Measurements from ENCODE around the gene LMAN1.

Gene LMAN1

DNA sequence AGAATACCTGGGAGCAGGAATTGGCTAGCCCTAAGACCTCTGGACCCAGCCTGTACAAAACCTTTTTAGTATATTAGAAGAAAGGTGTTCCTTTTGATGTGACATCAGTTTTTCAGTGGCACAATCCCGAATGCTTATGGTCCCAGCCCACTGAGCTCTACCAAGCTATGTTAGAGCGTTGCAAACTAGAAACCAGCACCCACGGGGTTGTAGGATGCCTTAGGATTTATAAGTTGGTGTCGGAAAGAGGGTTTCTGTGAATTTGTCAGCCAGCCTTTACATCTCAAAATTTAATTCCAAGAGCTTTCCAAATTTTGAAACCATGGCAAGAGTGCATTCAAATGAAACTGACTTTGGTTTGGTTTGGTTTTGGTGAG, 499 bp upstream of the LMAN1 start:
- no peak for DNase-seq (ENCODE audit: low spot score)

GRCh38 chr18:59358414-59358711, 702 bp downstream of the LMAN1 start:
- DNase-seq (ENCODE audit: low spot score), result no peak

DNA sequence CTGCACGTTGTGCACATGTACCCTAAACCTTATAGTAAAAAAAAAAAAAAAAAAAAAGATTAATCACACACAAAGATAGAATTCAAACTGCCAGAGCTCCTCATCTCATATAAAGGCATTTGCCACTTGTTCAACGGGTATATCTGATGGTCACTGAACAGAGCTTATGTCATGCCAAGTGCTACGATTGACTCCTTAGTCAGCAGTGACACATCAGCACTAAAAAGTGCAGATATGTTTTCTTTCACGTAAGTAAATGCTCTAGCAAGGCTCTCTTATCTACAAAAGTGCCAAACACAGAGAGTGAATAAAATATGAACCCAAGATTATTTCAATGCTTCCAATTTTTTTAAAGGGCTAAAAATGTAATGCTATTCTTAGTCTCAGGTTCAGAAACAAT, 1.1 kb downstream of the LMAN1 start:
- peak; percentile 50 for DNase-seq (ENCODE audit: low spot score)

DNA sequence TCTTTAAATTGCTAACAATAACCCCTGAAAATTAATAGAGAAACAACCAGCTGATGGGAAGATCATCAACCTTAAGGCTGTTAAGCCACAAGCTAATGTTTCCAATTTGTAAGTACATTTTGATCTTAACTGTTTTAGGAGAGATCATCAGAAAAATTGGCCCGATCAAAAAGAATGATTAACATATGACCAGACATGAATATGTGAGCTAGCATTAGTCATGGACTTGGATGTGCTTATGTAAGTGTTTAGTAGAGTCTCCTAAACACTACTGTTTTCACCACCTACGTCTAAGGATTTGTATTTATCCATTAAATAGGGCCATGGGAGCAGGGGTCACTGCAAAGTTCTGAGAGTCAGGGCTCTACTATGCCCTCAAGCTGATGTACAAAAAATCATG, 4.3 kb downstream of the LMAN1 start:
- DNase-seq (ENCODE audit: low spot score), result no peak

DNA sequence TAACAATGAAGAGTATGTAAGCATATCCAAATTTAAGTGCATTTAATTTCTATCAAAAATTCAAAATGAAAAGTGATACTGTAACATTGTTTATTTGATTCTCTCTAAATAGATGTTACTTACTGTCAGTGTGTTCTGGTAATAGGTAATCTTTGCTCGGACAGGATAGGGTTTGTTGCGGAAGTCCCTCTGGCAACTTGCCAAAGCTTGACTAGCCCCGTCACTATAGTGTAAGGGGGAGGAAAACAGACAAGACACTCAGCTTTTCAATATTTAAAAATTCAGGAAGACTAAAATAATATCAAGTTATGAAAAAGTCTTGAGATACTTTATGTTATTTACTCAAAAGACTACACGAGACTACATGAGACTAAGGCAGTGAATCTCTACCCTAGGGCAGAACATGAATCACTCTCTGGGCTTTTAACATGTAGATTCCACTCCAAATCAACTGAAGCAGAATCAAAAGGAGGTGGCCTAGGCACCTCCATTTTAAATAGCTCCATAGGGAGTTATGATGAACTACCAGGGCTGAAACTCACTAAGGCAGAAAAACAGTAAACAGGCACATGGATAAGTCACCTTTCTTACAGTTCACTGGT, 5.9 kb downstream of the LMAN1 start:
- DNase-seq (ENCODE audit: low spot score), result no peak

DNA sequence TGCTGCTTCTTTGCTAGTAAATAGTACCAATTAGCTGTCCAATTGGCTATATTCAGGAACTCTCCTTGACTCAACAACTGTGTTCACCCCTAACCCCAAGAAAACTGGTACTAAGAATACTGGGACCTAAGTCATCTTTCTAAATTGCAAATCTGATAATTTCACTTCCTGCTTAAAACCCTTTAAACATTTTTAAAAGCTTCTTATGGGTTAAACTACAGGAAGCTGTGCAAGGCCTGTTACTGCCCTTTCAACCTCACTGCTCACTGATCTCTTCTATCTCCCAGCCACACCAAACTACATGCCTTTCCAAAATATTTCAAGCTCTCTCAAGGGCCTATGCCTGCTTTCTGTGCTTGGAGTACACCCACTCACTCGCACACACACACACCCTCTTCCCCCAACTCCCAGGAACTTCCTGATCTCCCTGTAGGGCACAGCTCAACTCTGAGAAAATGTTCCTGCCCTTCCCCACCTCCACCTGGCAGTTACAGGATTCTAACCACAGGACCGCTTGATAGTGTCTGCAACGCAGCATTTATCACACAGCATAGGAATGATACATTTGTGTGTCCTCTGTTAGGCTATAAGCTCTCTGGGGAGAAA, 6.7 kb downstream of the LMAN1 start:
- no peak for DNase-seq (ENCODE audit: low spot score)

DNA sequence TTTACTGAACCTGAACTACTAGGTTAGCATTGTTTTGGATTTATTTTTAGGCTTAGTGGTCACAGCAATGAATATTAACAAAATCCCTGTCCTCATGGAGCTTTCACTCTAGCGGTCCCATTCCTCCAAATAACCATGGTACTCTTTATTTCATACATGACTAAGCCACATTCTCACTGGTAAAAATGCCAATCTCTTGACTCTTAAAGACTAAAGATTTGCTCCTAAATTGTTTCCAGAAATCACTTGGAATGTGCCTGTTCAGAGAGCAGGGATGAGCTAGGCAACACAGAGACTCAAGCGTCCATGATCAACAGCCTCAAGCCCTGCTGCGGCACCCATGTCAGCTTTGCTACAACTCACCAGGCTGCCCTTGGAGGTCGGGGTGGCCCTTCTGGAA, 13.5 kb downstream of the LMAN1 start:
- DNase-seq (ENCODE audit: low spot score), result no peak

DNA sequence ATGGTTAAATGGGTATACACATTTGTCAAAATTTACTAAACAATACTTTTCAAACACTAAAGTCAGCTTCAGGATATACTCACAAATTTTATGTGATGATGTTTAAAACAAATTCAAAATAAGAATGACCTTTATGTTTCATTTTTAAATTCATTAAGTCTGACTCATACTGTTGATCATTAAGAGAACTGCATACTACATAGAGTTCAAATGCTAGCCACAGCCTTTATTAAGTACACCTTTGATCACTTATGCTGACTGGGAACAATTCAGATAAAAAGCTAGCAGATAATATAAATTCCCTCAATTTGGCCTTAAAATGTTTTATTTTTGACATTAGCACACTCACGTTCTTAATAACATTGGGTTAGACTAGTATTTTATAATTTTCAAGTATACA, 14.1 kb downstream of the LMAN1 start:
- no peak for DNase-seq (ENCODE audit: low spot score)

DNA sequence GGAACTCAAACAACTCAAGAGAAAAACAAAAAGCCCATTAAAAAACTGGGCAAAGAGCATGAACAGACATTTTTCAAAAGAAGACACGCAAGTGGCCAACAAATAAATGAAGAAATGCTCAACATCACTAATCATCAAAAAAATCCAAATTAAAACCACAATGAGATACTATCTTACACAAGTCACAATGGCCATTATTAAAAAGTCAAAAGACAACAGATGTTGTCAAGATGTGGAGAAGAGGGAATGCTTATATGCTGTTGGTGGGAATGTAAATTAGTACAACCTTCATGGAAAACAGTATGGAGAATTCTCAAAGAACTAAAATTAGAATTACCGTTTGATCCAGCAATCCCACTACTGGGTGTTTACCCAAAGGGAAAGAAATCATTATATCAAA, 15.1 kb downstream of the LMAN1 start:
- DNase-seq (ENCODE audit: low spot score), result no peak

GRCh38 chr18:59340817-59341216, 18.2 kb downstream of the LMAN1 start:
- DNase-seq (ENCODE audit: low spot score), result no peak

GRCh38 chr18:59340312-59340711, 18.8 kb downstream of the LMAN1 start:
- no peak for DNase-seq (ENCODE audit: low spot score)

GRCh38 chr18:59332986-59333385, 26.1 kb downstream of the LMAN1 start:
- no peak for DNase-seq (ENCODE audit: low spot score)

- DNase-seq (ENCODE audit: low spot score), result no peak
These were observed 30.4 kb downstream of the LMAN1 start for GRCh38 chr18:59328683-59329082.

- DNase-seq (ENCODE audit: low spot score), result no peak
These were observed 33.1 kb downstream of the LMAN1 start for GRCh38 chr18:59325965-59326364.

GRCh38 chr18:59324623-59324971, 34.5 kb downstream of the LMAN1 start:
- no peak for DNase-seq (ENCODE audit: low spot score)

GRCh38 chr18:59323931-59324622, 35.0 kb downstream of the LMAN1 start:
- peak; percentile 30 for DNase-seq (ENCODE audit: low spot score)

GRCh38 chr18:59318460-59319050, 40.5 kb downstream of the LMAN1 start, which contains the start of gene CPLX4:
CPLX4 (minus strand) TSS chr18:59318649; CDS start chr18:59318462, 187 bp downstream.
- no peak for DNase-seq (ENCODE audit: low spot score)

- DNase-seq (ENCODE audit: low spot score), result peak; percentile 10
These were observed 47.4 kb downstream of the LMAN1 start for GRCh38 chr18:59311631-59312030.

GRCh38 chr18:59308938-59309260, 50.2 kb downstream of the LMAN1 start:
- no peak for DNase-seq (ENCODE audit: low spot score)

DNA sequence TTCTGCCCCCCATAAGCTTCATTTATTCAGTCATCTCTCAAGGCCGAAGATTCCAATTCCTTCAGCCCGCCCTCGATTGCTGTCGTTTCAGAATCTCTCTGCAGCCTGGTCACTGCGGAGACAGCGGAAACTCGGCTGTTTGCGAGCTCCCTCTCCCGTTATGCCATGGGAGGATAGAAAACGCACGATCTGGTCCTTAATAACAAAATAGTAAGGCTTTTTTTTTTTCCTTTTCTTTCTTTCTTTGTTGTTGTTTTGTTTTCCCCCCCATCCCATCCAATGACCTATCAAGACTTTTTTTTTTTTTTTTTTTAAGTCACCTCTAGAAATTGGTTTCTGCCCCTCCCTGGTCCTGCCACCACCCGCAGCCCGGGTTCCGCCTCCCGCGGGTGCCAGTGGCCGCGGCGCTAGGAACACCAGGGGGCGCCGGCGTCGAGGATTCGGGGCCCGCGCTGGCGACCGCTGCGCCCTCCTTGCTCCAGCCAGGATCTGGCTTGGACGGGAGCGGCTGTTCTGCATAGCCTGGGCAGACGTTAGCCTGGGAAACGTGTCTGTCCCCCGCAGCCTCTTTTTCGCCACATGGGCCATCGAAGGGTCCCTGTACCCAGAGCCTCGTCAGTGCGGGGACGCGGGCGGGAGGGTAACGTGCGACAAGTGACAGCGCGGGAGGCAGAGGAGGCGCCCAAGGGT, 50.7 kb downstream of the LMAN1 start:
- DNase-seq (ENCODE audit: low spot score), result peak; percentile 88

GRCh38 chr18:59306640-59307039, 52.4 kb downstream of the LMAN1 start:
- no peak for DNase-seq (ENCODE audit: low spot score)

GRCh38 chr18:59305295-59305694, 53.8 kb downstream of the LMAN1 start:
- no peak for DNase-seq (ENCODE audit: low spot score)

DNA sequence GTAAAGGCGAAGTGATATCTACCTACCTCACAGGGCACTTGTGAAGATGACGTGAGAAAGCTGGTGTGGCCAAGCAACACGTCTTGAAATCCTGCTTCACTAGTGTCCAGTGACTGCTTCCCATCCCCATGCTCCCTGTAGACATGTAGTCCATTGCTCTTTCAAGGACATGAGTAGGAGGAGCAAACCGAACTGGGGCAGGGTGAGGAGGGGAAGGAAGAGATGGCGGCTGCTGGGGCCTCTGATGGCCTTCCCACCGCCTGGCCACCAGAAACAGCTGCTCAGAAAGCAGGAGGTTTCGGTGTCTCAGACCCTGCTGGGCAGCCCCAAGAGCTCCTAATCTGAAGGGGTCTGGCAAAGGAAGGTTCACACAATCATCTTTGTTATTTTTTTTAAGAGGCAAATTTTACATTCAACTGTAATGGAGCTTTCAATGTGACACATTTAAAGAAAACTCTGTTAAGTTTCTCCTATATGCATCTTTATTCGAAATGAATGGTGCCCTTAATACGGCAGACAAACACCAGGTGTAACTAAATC, 55.3 kb downstream of the LMAN1 start:
- no peak for DNase-seq (ENCODE audit: low spot score)
